Suprapubic skin (tissue), 4 donors: ENCODE data around the gene SNRK. TPM values are rescaled to one million over a fixed set of nuclear protein-coding genes. Genes with fewer than 3 reads are reported as not detected.
A peak's percentile ranks its signal among the peaks of the same experiment; 100 is the strongest.

ENCODE experiments used
- DNase-seq, 2 donors: peaks; one replicate each; pipeline ENCODE4 v3.0.0-alpha.2; 2019; ENCODE audit warnings: low spot score in 2 of 2
- H3K27ac ChIP-seq: fragments of 200-600 bp; sonication (generic); one replicate; pipeline ENCODE4 v1.5.1; 2019
- H3K27me3 ChIP-seq: fragments of 200-600 bp; sonication (generic); one replicate; pipeline ENCODE4 v1.5.1; 2019
- H3K36me3 ChIP-seq: fragments of 200-600 bp; sonication (generic); one replicate; pipeline ENCODE4 v1.5.1; 2019
- H3K4me1 ChIP-seq: fragments of 200-600 bp; sonication (generic); one replicate; pipeline ENCODE4 v1.5.1; 2019
- H3K4me3 ChIP-seq: fragments of 200-600 bp; sonication (generic); one replicate; pipeline ENCODE4 v1.5.1; 2019; ENCODE audit warnings: mild to moderate bottlenecking
- H3K9me3 ChIP-seq: fragments of 200-600 bp; sonication (generic); one replicate; pipeline ENCODE4 v1.5.1; 2019
- EP300 ChIP-seq: sonication (generic); formaldehyde crosslinking; IDR thresholded peaks from one replicate; pipeline ENCODE4 v1.6.1; 2017; ENCODE audit warnings: antibody characterized with exemption
- POLR2A ChIP-seq, 2 donors: fragments of 450-650 bp; IDR thresholded peaks; one replicate each; pipeline ENCODE4 v1.6.1; 2017; ENCODE audit warnings: antibody characterized with exemption in 2 of 2, mild to moderate bottlenecking in 2 of 2, moderate library complexity in 2 of 2
- POLR2AphosphoS5 ChIP-seq, 3 donors: sonication (generic); formaldehyde crosslinking; IDR thresholded peaks; one replicate each; pipeline ENCODE4 v1.6.1; 2017; ENCODE audit warnings: antibody characterized with exemption in 3 of 3
- WGBS: methylation state at CpG from one replicate; pipeline ENCODE4 v1.1.5; 2018; 5-methylcytosine and 5-hydroxymethylcytosine counted together
- total RNA-seq, 4 donors: library from RNA; depleted of rRNA; stranded (reverse); fragments of >200 nt; gene quantifications; one replicate each; pipeline ENCODE4 v1.1.0, GENCODE V29; 2016
- TF ChIP-seq, protein P1 (sequence below), 2 donors: fragments of 200-600 bp in 1 of 2; fragments of 450-650 bp in 1 of 2; sonication (generic) in 1 of 2; IDR thresholded peaks; one replicate each; pipeline ENCODE4 v1.5.1; 2016 to 2019; ENCODE audit warnings: antibody characterized with exemption in 2 of 2, mild to moderate bottlenecking in 1 of 2, moderate library complexity in 1 of 2

The SNRK gene
- total RNA-seq, 4 donors from 2014 or later, result 107 to 213 (median 177) TPM

DNA sequence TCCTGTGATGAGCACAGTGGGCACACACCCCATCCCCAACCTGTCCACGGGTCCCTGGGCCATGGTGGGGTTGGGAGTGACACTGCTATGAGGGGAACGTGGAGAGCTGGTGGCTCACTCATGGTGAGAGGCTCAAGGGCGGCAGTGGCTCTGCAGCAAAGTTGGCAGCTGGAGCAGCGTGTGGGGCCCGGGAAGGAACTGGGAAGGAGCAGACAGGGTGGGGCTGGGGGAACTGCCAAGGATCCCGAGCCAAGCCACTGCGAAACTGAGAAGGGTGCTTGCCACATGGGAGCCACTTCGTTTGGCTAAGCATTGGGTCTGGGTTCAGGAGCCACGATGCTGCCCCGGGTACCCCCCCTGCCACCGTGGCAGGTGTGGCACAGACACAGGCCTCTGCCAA is 80.1 kb downstream of the SNRK start:
- no peaks in the 10 kb centered on the region for H3K27me3 ChIP-seq
- WGBS, result 44% methylated on average over 7 of the region's 11 CpGs
- H3K27ac ChIP-seq, result peak overlapping the region; percentile 23
- TF ChIP-seq, protein P1, sequence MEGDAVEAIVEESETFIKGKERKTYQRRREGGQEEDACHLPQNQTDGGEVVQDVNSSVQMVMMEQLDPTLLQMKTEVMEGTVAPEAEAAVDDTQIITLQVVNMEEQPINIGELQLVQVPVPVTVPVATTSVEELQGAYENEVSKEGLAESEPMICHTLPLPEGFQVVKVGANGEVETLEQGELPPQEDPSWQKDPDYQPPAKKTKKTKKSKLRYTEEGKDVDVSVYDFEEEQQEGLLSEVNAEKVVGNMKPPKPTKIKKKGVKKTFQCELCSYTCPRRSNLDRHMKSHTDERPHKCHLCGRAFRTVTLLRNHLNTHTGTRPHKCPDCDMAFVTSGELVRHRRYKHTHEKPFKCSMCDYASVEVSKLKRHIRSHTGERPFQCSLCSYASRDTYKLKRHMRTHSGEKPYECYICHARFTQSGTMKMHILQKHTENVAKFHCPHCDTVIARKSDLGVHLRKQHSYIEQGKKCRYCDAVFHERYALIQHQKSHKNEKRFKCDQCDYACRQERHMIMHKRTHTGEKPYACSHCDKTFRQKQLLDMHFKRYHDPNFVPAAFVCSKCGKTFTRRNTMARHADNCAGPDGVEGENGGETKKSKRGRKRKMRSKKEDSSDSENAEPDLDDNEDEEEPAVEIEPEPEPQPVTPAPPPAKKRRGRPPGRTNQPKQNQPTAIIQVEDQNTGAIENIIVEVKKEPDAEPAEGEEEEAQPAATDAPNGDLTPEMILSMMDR (IDR thresholded peaks at IDR 0.05), result no peak
- no peak for TF ChIP-seq POLR2A (IDR thresholded peaks at IDR 0.05)
- TF ChIP-seq POLR2AphosphoS5 (IDR thresholded peaks at IDR 0.05), result no peak
- H3K36me3 ChIP-seq, result peaks cover 4% of the 10 kb centered on the region
- peak; percentile 65 to 77 for DNase-seq
- H3K9me3 ChIP-seq, result no peaks in the 10 kb centered on the region
- no peak overlapping the region for H3K4me3 ChIP-seq
- H3K4me1 ChIP-seq, result peaks cover 11% of the 10 kb centered on the region

DNA sequence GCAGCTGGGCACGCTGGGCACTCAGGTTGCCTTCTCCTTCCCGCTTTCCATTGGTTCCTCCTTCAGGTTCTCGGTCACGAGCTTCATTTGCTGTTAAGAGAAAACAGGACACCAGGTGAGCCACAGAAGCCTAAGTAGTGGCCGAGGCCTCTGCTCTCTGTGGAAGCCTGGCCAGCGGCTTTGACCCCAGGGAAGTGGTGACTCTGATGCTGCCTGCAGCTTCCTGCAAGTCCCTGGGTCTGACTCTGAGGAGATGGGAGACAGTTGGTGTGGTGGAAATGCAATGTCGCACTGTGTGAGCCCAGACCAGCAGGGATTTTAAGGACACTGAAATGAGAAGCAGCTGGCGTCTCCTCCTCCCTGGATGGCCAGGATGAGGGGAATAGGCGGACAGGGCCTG is 80.5 kb downstream of the SNRK start:
- no peaks in the 10 kb centered on the region for H3K27me3 ChIP-seq

DNA sequence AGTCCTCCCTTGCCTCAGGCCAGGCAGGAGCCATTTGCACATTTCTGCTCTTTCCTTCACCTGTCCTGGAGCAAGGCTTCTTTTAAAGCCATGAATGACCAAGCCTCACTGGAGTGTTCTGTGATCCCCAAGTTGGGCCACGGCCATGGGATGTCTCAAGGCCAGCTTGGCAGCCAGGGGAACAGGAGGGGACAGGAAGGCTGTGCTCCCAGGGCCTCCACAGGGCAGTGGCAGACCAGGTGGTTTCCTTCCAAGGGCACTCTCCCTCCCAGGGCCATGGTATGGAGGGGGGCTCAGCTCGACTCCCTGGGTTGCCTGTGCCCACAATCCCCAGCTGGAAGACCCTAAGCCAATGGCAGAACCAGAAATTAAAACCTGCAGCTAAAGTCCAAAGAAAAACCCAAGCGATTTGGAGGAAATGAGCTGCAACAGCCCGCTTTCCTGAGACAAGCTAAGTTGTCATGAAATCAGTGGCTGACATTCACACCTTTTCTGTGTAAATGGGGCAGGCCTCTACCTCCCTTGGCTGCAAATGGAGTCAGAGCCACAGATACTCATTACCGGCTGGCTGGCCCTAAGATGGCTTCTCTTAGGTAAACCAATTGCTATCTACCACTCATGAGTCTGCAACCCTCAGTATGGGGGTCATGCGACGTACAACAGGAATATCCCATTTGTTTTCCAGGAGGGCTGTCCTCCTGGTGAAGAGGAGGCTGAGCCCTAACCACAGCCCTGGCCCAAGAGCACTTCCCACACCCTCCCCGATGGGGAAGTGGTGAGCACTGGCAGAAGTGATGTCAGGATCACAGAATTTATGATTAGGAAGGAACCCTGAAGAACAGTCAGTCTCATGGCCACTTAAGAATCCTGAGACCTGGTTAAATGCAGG is 83.3 kb downstream of the SNRK start:
- TF ChIP-seq POLR2AphosphoS5 (IDR thresholded peaks at IDR 0.05), result no peak
- TF ChIP-seq, protein P1 (IDR thresholded peaks at IDR 0.05), result no peak
- TF ChIP-seq POLR2A (IDR thresholded peaks at IDR 0.05), result no peak
- TF ChIP-seq EP300, result no peak
- WGBS, result 87% methylated on average over 8 of the region's 8 CpGs

More for the DNA sequence above, 80.5 kb downstream of the SNRK start:
- TF ChIP-seq, protein P1 (IDR thresholded peaks at IDR 0.05), result no peak
- TF ChIP-seq POLR2A (IDR thresholded peaks at IDR 0.05) (no peak), POLR2AphosphoS5 (IDR thresholded peaks at IDR 0.05) (no peak), EP300 (no peak)
- no CpG with 5 or more reads among the region's 9 CpGs for WGBS
- Histone ChIP-seq H3K4me1 (peaks cover 11% of the 10 kb centered on the region), H3K27ac (peak overlapping the region; percentile 23), H3K4me3 (no peak overlapping the region), H3K36me3 (peaks cover 4% of the 10 kb centered on the region), H3K9me3 (no peaks in the 10 kb centered on the region)
- no peak for DNase-seq

DNA sequence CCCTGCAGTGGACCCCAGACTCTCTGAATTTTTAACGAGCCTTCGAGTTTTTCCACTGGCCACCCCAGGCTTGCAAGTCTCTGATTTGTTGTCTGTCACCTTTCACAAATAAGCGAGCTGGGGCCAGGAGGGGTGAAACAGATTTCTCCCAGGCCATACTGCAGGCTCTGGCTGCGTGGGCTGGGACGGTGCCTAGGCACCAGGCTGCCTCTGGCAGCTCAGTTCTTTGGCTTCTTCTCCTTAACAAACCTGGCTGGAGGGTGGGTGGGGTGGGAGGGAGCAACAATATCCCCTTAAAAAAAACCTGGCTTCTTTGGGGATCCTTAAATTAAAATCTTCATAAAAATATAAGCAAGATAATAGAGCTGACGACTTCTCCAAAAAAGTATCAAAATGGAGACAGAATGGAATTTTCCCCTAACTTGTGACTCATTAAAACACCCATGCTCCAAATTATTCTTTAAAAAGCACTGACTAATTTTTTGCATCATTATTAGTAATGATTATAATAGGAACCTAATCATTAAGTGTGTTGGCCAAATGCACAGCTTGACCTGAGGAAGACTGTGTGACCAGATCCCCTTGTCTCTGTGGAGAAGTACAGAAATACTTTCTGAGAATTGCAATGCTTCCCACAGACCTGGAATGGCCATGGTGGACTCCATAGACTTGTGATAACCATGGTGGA is 84.1 kb downstream of the SNRK start:
- no peak overlapping the region for H3K4me3 ChIP-seq
- TF ChIP-seq EP300, result no peak
- TF ChIP-seq POLR2AphosphoS5 (IDR thresholded peaks at IDR 0.05), result no peak
- H3K36me3 ChIP-seq, result peaks cover 4% of the 10 kb centered on the region
- 59% methylated on average over 6 of the region's 6 CpGs for WGBS
- peak in 1 of 2 donors; percentile 39 for DNase-seq
- no peaks in the 10 kb centered on the region for H3K27me3 ChIP-seq
- H3K27ac ChIP-seq, result no peak overlapping the region
- no peaks in the 10 kb centered on the region for H3K9me3 ChIP-seq
- H3K4me1 ChIP-seq, result peaks cover 11% of the 10 kb centered on the region

More for the DNA sequence above, 83.3 kb downstream of the SNRK start:
- Histone ChIP-seq H3K27me3 (no peaks in the 10 kb centered on the region), H3K4me3 (no peak overlapping the region), H3K4me1 (peaks cover 11% of the 10 kb centered on the region), H3K27ac (no peak overlapping the region), H3K36me3 (peaks cover 4% of the 10 kb centered on the region), H3K9me3 (no peaks in the 10 kb centered on the region)
- DNase-seq, result peak in 1 of 2 donors; percentile 46

DNA sequence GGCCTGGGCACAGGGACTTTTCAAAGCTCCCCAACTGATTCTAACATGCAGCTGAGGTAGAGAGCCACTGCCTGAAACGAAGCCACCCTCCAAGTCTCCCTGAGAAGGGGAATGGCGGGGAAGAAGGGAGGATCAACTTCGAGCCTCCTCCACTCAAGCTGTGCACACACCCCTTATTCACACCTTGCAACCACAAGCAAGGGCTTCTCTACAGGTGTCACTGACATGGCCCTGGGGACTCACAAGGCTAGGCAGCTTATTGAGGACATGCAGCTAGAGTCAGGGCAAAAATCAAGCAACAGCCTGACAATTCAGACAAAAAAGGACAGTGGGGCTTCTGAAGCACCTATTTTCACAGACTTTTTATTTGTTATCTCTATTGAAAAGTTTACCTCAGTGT is 85.2 kb downstream of the SNRK start:
- Histone ChIP-seq H3K27ac (no peak overlapping the region), H3K9me3 (no peaks in the 10 kb centered on the region), H3K36me3 (no peaks in the 10 kb centered on the region), H3K4me3 (no peak overlapping the region), H3K4me1 (peaks cover 7% of the 10 kb centered on the region), H3K27me3 (no peaks in the 10 kb centered on the region)
- WGBS, result 92% methylated on average over 3 of the region's 3 CpGs
- no peak for DNase-seq
- TF ChIP-seq POLR2AphosphoS5 (IDR thresholded peaks at IDR 0.05) (no peak), EP300 (no peak), POLR2A (IDR thresholded peaks at IDR 0.05) (no peak)
- TF ChIP-seq, protein P1 (IDR thresholded peaks at IDR 0.05), result no peak
